K562 (cell line): ENCODE results near the gene COL16A1. TPM values are rescaled to one million over a fixed set of nuclear protein-coding genes. Genes with fewer than 3 reads are reported as not detected.

Experiments
- ATAC-seq: fragments of 200-7000 bp; cut with Tn5 transposase; 3 replicates; pipeline ENCODE4 v1.9.1; 2020; ENCODE audit warnings: moderate library complexity
- BruUV-seq: library from RNA; stranded (reverse); fragments of 400-500 nt; replicated peaks from 2 replicates; lab custom pipeline; 2021; lab: Mats Ljungman, UMichigan
- CTCF ChIA-PET: fragments of 300-600 bp; formaldehyde crosslinking; extraction: SDS; loops from one replicate; lab custom pipeline; 2021; ENCODE audit warnings: low intra/inter-chr PET ratio; lab: Yijun Ruan, JAX
- POLR2A ChIA-PET: fragments of 300-600, 350-650 bp; sonication (Branson Sonifier 250); formaldehyde crosslinking; extraction: SDS; loops from one replicate; lab custom pipeline; 2021; ENCODE audit warnings: antibody characterized with exemption, inconsistent platforms; lab: Yijun Ruan, JAX
- DNase-seq, 4 experiments: peaks; one replicate each; pipeline versions ENCODE4 v3.0.0 to v3.0.0-alpha.2; 2011 to 2018; ENCODE audit warnings: low spot score in 3 of 4, mixed read lengths in 3 of 4; ENCODE audit errors: extremely low read depth in 1 of 4
- FAIRE-seq: peaks from 2 replicates; lab custom pipeline; 2011; peaks lifted over from hg19 to GRCh38; lab: Jason Lieb, UNC
- H2AFZ ChIP-seq: 2 replicates; pipeline ENCODE4 v1.6.0; 2011; ENCODE audit warnings: low read depth, low read length, control low read depth, inconsistent platforms
- H3K27ac ChIP-seq: fragments of 200-600 bp; 3 replicates; pipeline ENCODE4 v1.8.0; 2011; ENCODE audit warnings: low read depth, mild to moderate bottlenecking, control low read depth, inconsistent platforms, low read length, moderate library complexity, mixed read lengths; ENCODE audit errors: extremely low read depth
- H3K27me3 ChIP-seq, 2 experiments: fragments of 300-600 bp in 1 of 2; 2 replicates in 1 of 2; 3 replicates in 1 of 2; pipeline versions ENCODE4 v1.6.0 to v1.8.0; 2011; ENCODE audit warnings: inconsistent platforms in 2 of 2, low read length in 2 of 2, mild to moderate bottlenecking in 1 of 2, mixed read lengths in 1 of 2, moderate library complexity in 1 of 2; ENCODE audit not compliant: control insufficient read depth in 2 of 2, insufficient read depth in 2 of 2
- H3K36me3 ChIP-seq: fragments of 300-600 bp; 3 replicates; pipeline ENCODE4 v1.8.0; 2011; ENCODE audit warnings: mild to moderate bottlenecking, low read length, inconsistent platforms; ENCODE audit not compliant: control insufficient read depth, insufficient read depth
- H3K4me1 ChIP-seq, 2 experiments: fragments of 200-600 bp in 1 of 2; replicated peaks in 1 of 2; 2 replicates in 1 of 2; 3 replicates in 1 of 2; pipeline versions ENCODE4 v1.5.1 to v1.8.0; 2011; ENCODE audit warnings: inconsistent platforms in 2 of 2, low read length in 2 of 2, mild to moderate bottlenecking in 1 of 2, mixed read lengths in 1 of 2, moderate library complexity in 1 of 2; ENCODE audit not compliant: control insufficient read depth in 2 of 2, insufficient read depth in 2 of 2
- H3K4me2 ChIP-seq: 2 replicates; pipeline ENCODE4 v1.6.1; 2011; ENCODE audit warnings: low read length, control low read depth, inconsistent platforms, mixed read lengths; ENCODE audit not compliant: insufficient read depth
- H3K4me3 ChIP-seq: fragments of 200-600 bp; sonication (generic), shearing (Covaris generic); 2 replicates; pipeline ENCODE4 v1.5.1; 2016; ENCODE audit warnings: control low read depth, inconsistent platforms
- H3K79me2 ChIP-seq: fragments of 200-600 bp; 3 replicates; pipeline ENCODE4 v1.8.0; 2011; ENCODE audit warnings: low read length, inconsistent platforms; ENCODE audit not compliant: control insufficient read depth, insufficient read depth
- H3K9ac ChIP-seq, 2 experiments: 2 replicates each; pipeline versions ENCODE4 v1.6.0 to v1.6.1; 2011; ENCODE audit warnings: low read depth in 2 of 2, low read length in 2 of 2, control low read depth in 1 of 2, inconsistent platforms in 1 of 2, mild to moderate bottlenecking in 1 of 2, mixed read lengths in 1 of 2; ENCODE audit not compliant: insufficient read depth in 1 of 2
- H3K9me1 ChIP-seq: one replicate; pipeline ENCODE4 v1.6.0; 2011; ENCODE audit warnings: inconsistent platforms, mild to moderate bottlenecking, low read length, moderate library complexity; ENCODE audit not compliant: control insufficient read depth, insufficient read depth
- H3K9me3 ChIP-seq: replicated peaks from 2 replicates; pipeline ENCODE4 v1.5.1; 2011; ENCODE audit warnings: low read depth, low read length, inconsistent platforms; ENCODE audit not compliant: control insufficient read depth, insufficient read depth
- H4K20me1 ChIP-seq: replicated peaks from 2 replicates; pipeline ENCODE4 v1.6.1; 2011; ENCODE audit warnings: low read length, inconsistent platforms, mixed read lengths; ENCODE audit not compliant: control insufficient read depth, insufficient read depth
- CHD7 ChIP-seq: fragments of 200-600 bp; sonication (generic); IDR thresholded peaks from one replicate; pipeline ENCODE4 v1.6.1; 2012; ENCODE audit warnings: mild to moderate bottlenecking, low read depth, low read length, inconsistent platforms
- ESRRB ChIP-seq: fragments of 250-450 bp; sonication (Bioruptor Pico); IDR thresholded peaks from 2 replicates; pipeline ENCODE4 v1.5.0; 2020; ENCODE audit warnings: mild to moderate bottlenecking, moderate library complexity, borderline replicate concordance
- HES1 ChIP-seq: fragments of 450-650 bp; IDR thresholded peaks from 2 replicates; pipeline ENCODE4 v1.6.1; 2016; ENCODE audit warnings: low read depth, mild to moderate bottlenecking, moderate library complexity
- LEF1 ChIP-seq: fragments of 450-650 bp; IDR thresholded peaks from 2 replicates; pipeline ENCODE4 v1.6.1; 2016; ENCODE audit warnings: mild to moderate bottlenecking
- NFRKB ChIP-seq: fragments of 450-650 bp; IDR thresholded peaks from 2 replicates; pipeline ENCODE4 v1.6.1; 2016; ENCODE audit warnings: low read depth
- RBM39 ChIP-seq: fragments of 200-400 bp; formaldehyde crosslinking; optimal IDR thresholded peaks from 2 replicates; pipeline ENCODE3; 2018; ENCODE audit warnings: low read depth, low read length
- SNIP1 ChIP-seq: fragments of 450-650 bp; IDR thresholded peaks from 2 replicates; pipeline ENCODE4 v1.7.1; 2017; ENCODE audit warnings: low read depth, mild to moderate bottlenecking
- TSC22D4 ChIP-seq: fragments of 450-650 bp; IDR thresholded peaks from 2 replicates; pipeline ENCODE4 v1.6.1; 2016; ENCODE audit warnings: missing genetic modification characterization, missing biosample characterization, control low read depth
- ZBTB2 ChIP-seq: fragments of 450-650 bp; IDR thresholded peaks from 2 replicates; pipeline ENCODE4 v1.6.1; 2016; ENCODE audit warnings: antibody characterized with exemption
- ZNF253 ChIP-seq: fragments of 250-450 bp; sonication (Bioruptor Pico); conservative IDR thresholded peaks from 2 replicates; pipeline ENCODE4 v1.6.1; 2021; ENCODE audit warnings: mild to moderate bottlenecking
- ZNF764 ChIP-seq: fragments of 250-450 bp; sonication (Bioruptor Pico); IDR thresholded peaks from 2 replicates; pipeline ENCODE4 v1.4.0; 2020; ENCODE audit warnings: low read depth, mild to moderate bottlenecking, moderate library complexity
- WGBS: fragments of 100-300 bp; shearing (Covaris generic); methylation state at CpG from one replicate; pipeline ENCODE4 v1.1.6; 2016; ENCODE audit warnings: low coverage, mixed read lengths; ENCODE audit not compliant: insufficient coverage; ENCODE audit errors: missing lambda C conversion rate; 5-methylcytosine and 5-hydroxymethylcytosine counted together
- in situ Hi-C: fragments of 300-500 bp; cut with MboI; formaldehyde crosslinking; loops from 4 replicates; pipeline ENCODE4 v1.15.0; 2018; ENCODE audit warnings: inconsistent platforms, mixed read lengths
- intact Hi-C: fragments of 100-400 bp; cut with micrococcal nuclease; formaldehyde crosslinking; loops from 2 replicates; pipeline ENCODE4 v1.14.2; 2022
- polyA plus RNA-seq, 8 experiments: library from polyadenylated mRNA; depleted of rRNA in 4 of 8; stranded (reverse) in 5 of 8; unstranded in 3 of 8; fragments of >200 nt; fragmentation: Nextera tagmentation in 2 of 8; fragmentation: Illumina TruSeq in 1 of 8; extraction: Ambion mirVana in 2 of 8; extraction: Trizol in 1 of 8; gene quantifications; 2 replicates each; pipeline versions ENCODE4 v1.2.1 to v1.2.3, GENCODE V29; 2011 to 2014; ENCODE audit warnings: inconsistent platforms in 1 of 8, missing spikeins in 1 of 8
- total RNA-seq, 7 experiments: library from RNA; depleted of rRNA in 6 of 7; stranded (reverse); fragments of >200 nt in 6 of 7; fragmentation: Illumina TruSeq in 2 of 7; extraction: Trizol in 2 of 7; gene quantifications; 2 replicates each; pipeline versions ENCODE4 v1.2.1 to v1.2.3, GENCODE V29; 2011 to 2021; ENCODE audit warnings: low replicate concordance in 1 of 7

Gene COL16A1
- total and polyA plus RNA-seq, 9 of the 15 experiments (the other 6 are each of a cell fraction or from before 2014, with no cell fraction given), result 0.11 to 0.60 (median 0.11) TPM; not detected in 6

- no peak for FAIRE-seq
- POLR2A ChIA-PET, result interaction anchor here (0.6 kb wide), 1 partner anchor 447 kb away, joined by 3 read pairs; no protein-coding TSS in a partner anchor
- no peaks in the 10 kb centered on the region for H4K20me1 ChIP-seq
- no TSS peak for BruUV-seq
- H3K27ac ChIP-seq, result no peak overlapping the region
- intact Hi-C loops, result no loop called here
- no peak overlapping the region for H3K4me3 ChIP-seq
- CTCF ChIA-PET, result no interaction called here
- TF ChIP-seq CHD7 (no peak), SNIP1 (no peak), TSC22D4 (no peak), NFRKB (no peak), LEF1 (no peak), RBM39 (no peak), ESRRB (no peak), ZBTB2 (no peak), HES1 (no peak), ZNF764 (CRISPR knock-in tag) (no peak), ZNF253 (CRISPR knock-in tag) (no peak)
- TF ChIP-seq, all 486 proteins: peak for 0
- Histone ChIP-seq H2AFZ (no peak overlapping the region), H3K4me1 (no peaks in the 10 kb centered on the region), H3K4me2 (no peak overlapping the region), H3K9me3 (no peaks in the 10 kb centered on the region), H3K27me3 (peaks cover 19 to 28% of the 10 kb centered on the region in 2 experiments), H3K9me1 (no peaks in the 10 kb centered on the region), H3K79me2 (no peaks in the 10 kb centered on the region), H3K36me3 (no peaks in the 10 kb centered on the region), H3K9ac (no peak overlapping the region)
- WGBS, result 0% methylated on average over 5 of the region's 5 CpGs
- ATAC-seq (no peak), DNase-seq (peak in 1 of 4 experiments; percentile 2)
- in situ Hi-C loops, result no loop called here
Observed at GRCh38 chr1:31607360-31607759, 96.5 kb downstream of the COL16A1 start.
